Spleen (tissue), 13 donors: ENCODE measurements around the gene GSDMA. TPM values are rescaled to one million over a fixed set of nuclear protein-coding genes. Genes with fewer than 3 reads are reported as not detected.

Experiments used
- DNase-seq: peaks from one replicate; pipeline ENCODE4 v3.0.0-alpha.2; 2020
- H3K27ac ChIP-seq, 8 donors: fragments of 200-600 bp; sonication (generic) in 7 of 8; 1 replicate in 4 of 8; 2 replicates in 4 of 8; pipeline versions ENCODE4 v1.5.0 to v1.8.0; 2016 to 2021; ENCODE audit warnings: inconsistent platforms in 4 of 8, mild to moderate bottlenecking in 4 of 8, moderate library complexity in 1 of 8
- H3K27me3 ChIP-seq, 7 donors: fragments of 200-600 bp; sonication (generic) in 6 of 7; replicated peaks in 1 of 7; 1 replicate in 4 of 7; 2 replicates in 3 of 7; pipeline versions ENCODE4 v1.5.0 to v1.8.0; 2016 to 2021; ENCODE audit warnings: inconsistent platforms in 3 of 7, mild to moderate bottlenecking in 1 of 7
- H3K36me3 ChIP-seq, 6 donors: fragments of 200-600 bp; sonication (generic) in 5 of 6; 1 replicate in 4 of 6; 2 replicates in 2 of 6; pipeline versions ENCODE4 v1.5.0 to v1.8.0; 2016 to 2021; ENCODE audit warnings: inconsistent platforms in 2 of 6
- H3K4me1 ChIP-seq, 6 donors: fragments of 200-600 bp; sonication (generic) in 5 of 6; 1 replicate in 3 of 6; 2 replicates in 3 of 6; pipeline versions ENCODE4 v1.5.0 to v1.8.0; 2016 to 2021; ENCODE audit warnings: inconsistent platforms in 3 of 6
- H3K4me3 ChIP-seq, 8 donors: fragments of 200-600 bp; sonication (generic) in 7 of 8; 1 replicate in 4 of 8; 2 replicates in 4 of 8; pipeline versions ENCODE4 v1.5.0 to v1.8.0; 2016 to 2021; ENCODE audit warnings: inconsistent platforms in 4 of 8, mild to moderate bottlenecking in 4 of 8, moderate library complexity in 2 of 8
- H3K9me3 ChIP-seq, 8 donors: fragments of 200-600 bp; sonication (generic) in 7 of 8; 1 replicate in 4 of 8; 2 replicates in 4 of 8; pipeline versions ENCODE4 v1.5.0 to v1.8.0; 2016 to 2021; ENCODE audit warnings: inconsistent platforms in 4 of 8
- CTCF ChIP-seq, 11 experiments: fragments of 200-600 bp in 7 of 11; fragments of 450-650 bp in 4 of 11; sonication (generic) in 4 of 11; IDR thresholded peaks in 8 of 11; conservative IDR thresholded peaks in 3 of 11; 1 replicate in 7 of 11; 2 replicates in 4 of 11; pipeline versions ENCODE4 v1.4.0 to v1.8.0; 2016 to 2021; ENCODE audit warnings: antibody characterized with exemption in 11 of 11, inconsistent platforms in 4 of 11, mild to moderate bottlenecking in 1 of 11
- POLR2A ChIP-seq, 3 donors: fragments of 450-650 bp; IDR thresholded peaks; one replicate each; pipeline ENCODE4 v1.5.1; 2017; ENCODE audit warnings: antibody characterized with exemption in 3 of 3, mild to moderate bottlenecking in 1 of 3
- POLR2AphosphoS5 ChIP-seq, 3 donors: sonication (generic); formaldehyde crosslinking; IDR thresholded peaks; one replicate each; pipeline ENCODE4 v1.5.1; 2017; ENCODE audit warnings: antibody characterized with exemption in 3 of 3
- WGBS, 5 donors: extraction: QIAGEN DNeasy Blood & Tissue Kit in 3 of 5; methylation state at CpG; one replicate each; pipeline versions ENCODE4 v1.1.5 to v1.1.7; 2013 to 2018; 5-methylcytosine and 5-hydroxymethylcytosine counted together
- intact Hi-C: fragments of 100-400 bp; cut with DNase I; formaldehyde crosslinking; loops from one replicate; pipeline ENCODE4 v1.15.0; 2023; ENCODE audit warnings: low total_unique reads
- long read RNA-seq, 2 donors: transcript quantifications; one replicate each; lab custom pipeline, GENCODE V29; 2026
- polyA plus RNA-seq, 3 donors: library from polyadenylated mRNA; stranded (reverse); fragments of 200-250 nt; gene quantifications; one replicate each; pipeline ENCODE4 v1.2.1, GENCODE V29; 2013
- total RNA-seq, 7 donors: library from RNA; depleted of rRNA in 3 of 7; stranded (reverse); fragments of >200 nt in 3 of 7; fragmentation: NEBNext Ultra II Directional in 4 of 7; extraction: Animal tissue kit (Norgen Biotek cat#: 25700) in 4 of 7; gene quantifications; one replicate each; pipeline versions ENCODE4 v1.1.0 to v1.2.1, GENCODE V29; 2016 to 2021
- donor health status: healthy with polysubstance abuse.
- donor health status: DM: no; HTN: no; CAD: no; lungs with moderate emphysema.
- donor health status: DM: no; HTN: no; CAD: no.
- donor health status: Bipolar disorder and iron deficiency.
- donor health status: healthy.
- donor health status: DM: no; HTN: no; CAD: no.
- donor health status: DM: yes; HTN: yes; CAD: no.

GSDMA gene
- total RNA-seq (1 to 10 TPM in 1 of 7 donors, under 1 TPM in 4, not detected in 2; 0.30 to 1.2 (median 0.50) TPM), polyA plus RNA-seq (under 1 TPM in 2 of 3 donors, not detected in 1; 0.07 to 0.24 TPM)
- long read RNA-seq, donor 1 = 0 reads
- long read RNA-seq, donor 2 = 0 reads

GRCh38 chr17:39962642-39963220 lies at the start of gene GSDMA:
GSDMA (plus strand) TSS chr17:39963004; CDS start chr17:39965688, 2,684 bp downstream.
- Histone ChIP-seq H3K4me1 (peaks cover 0 to 34% (median 8%) of the 10 kb centered on the region in 6 donors), H3K36me3 (no peaks in the 10 kb centered on the region), H3K27ac (no peak within 1 kb of the TSS), H3K4me3 (no peak within 1 kb of the TSS), H3K27me3 (no peaks in the 10 kb centered on the region), H3K9me3 (no peaks in the 10 kb centered on the region)
- intact Hi-C loops = loop anchor here (10.0 kb wide), 1 partner anchor 78 kb away; no protein-coding TSS in a partner anchor
- TF ChIP-seq CTCF (IDR thresholded peaks at IDR 0.05 in 8 of 11, conservative IDR thresholded peaks at IDR 0.05 in 3 of 11) = no peak
- no peak for DNase-seq
- WGBS, 5 donors = 54 to 67% (median 63%) methylated on average over 6 of the region's 6 CpGs

GRCh38 chr17:39913989-39914388 lies 48.8 kb upstream of the GSDMA start:
- no peak for DNase-seq
- Histone ChIP-seq H3K4me1 (peaks cover 0 to 10% (median 3%) of the 10 kb centered on the region in 6 donors), H3K36me3 (peaks cover 0 to 68% (median 24%) of the 10 kb centered on the region in 6 donors), H3K27ac (no peak overlapping the region), H3K27me3 (no peaks in the 10 kb centered on the region), H3K9me3 (no peaks in the 10 kb centered on the region), H3K4me3 (no peak overlapping the region)
- no peak for TF ChIP-seq POLR2A (IDR thresholded peaks at IDR 0.05)
- TF ChIP-seq POLR2AphosphoS5 (IDR thresholded peaks at IDR 0.05) = no peak
- no peak for TF ChIP-seq CTCF (IDR thresholded peaks at IDR 0.05 in 8 of 11, conservative IDR thresholded peaks at IDR 0.05 in 3 of 11)
- 85 to 96% (median 90%) methylated on average over 3 of the region's 3 CpGs for WGBS, 5 donors
- intact Hi-C loops = no loop called here

- Histone ChIP-seq H3K4me3 (no peak overlapping the region), H3K4me1 (peaks cover 0 to 23% (median 9%) of the 10 kb centered on the region in 6 donors), H3K27ac (no peak overlapping the region), H3K36me3 (peaks cover 0 to 68% (median 19%) of the 10 kb centered on the region in 6 donors), H3K27me3 (no peaks in the 10 kb centered on the region), H3K9me3 (no peaks in the 10 kb centered on the region)
- WGBS, 5 donors = 76 to 86% (median 80%) methylated on average over 4 of the region's 4 CpGs
- no peak for DNase-seq
- TF ChIP-seq POLR2AphosphoS5 (IDR thresholded peaks at IDR 0.05) (no peak), CTCF (IDR thresholded peaks at IDR 0.05 in 8 of 11, conservative IDR thresholded peaks at IDR 0.05 in 3 of 11) (no peak), POLR2A (IDR thresholded peaks at IDR 0.05) (no peak)
- intact Hi-C loops = no loop called here
Observed at GRCh38 chr17:39915559-39915958, 47.2 kb upstream of the GSDMA start.

GRCh38 chr17:39916918-39917317 lies 45.9 kb upstream of the GSDMA start:
- no peak for DNase-seq
- WGBS, 5 donors = 88 to 92% (median 89%) methylated on average over 7 of the region's 7 CpGs
- TF ChIP-seq POLR2A (IDR thresholded peaks at IDR 0.05) (no peak), POLR2AphosphoS5 (IDR thresholded peaks at IDR 0.05) (no peak), CTCF (IDR thresholded peaks at IDR 0.05 in 8 of 11, conservative IDR thresholded peaks at IDR 0.05 in 3 of 11) (no peak)
- no peaks in the 10 kb centered on the region for H3K9me3 ChIP-seq
- no peak overlapping the region for H3K4me3 ChIP-seq
- intact Hi-C loops = no loop called here
- no peaks in the 10 kb centered on the region for H3K27me3 ChIP-seq
- H3K36me3 ChIP-seq = peaks cover 0 to 68% (median 22%) of the 10 kb centered on the region in 6 donors
- no peak overlapping the region for H3K27ac ChIP-seq
- H3K4me1 ChIP-seq = peaks cover 0 to 37% (median 22%) of the 10 kb centered on the region in 6 donors
